T-helper 1 cell (primary cell): Measurements from ENCODE around the gene GZMM.

Experiments used
- DNase-seq, 5 donors: peaks; one replicate each; pipeline ENCODE4 v3.0.0-alpha.2; 2012 to 2020
- total RNA-seq, 4 donors: gene quantifications; one replicate each; lab custom pipeline; 2026; lab: John Stamatoyannopoulos, UW

The GZMM gene
- 12.9 to 44.0 (median 26.3) reads per million in 4 donors for total RNA-seq

DNA sequence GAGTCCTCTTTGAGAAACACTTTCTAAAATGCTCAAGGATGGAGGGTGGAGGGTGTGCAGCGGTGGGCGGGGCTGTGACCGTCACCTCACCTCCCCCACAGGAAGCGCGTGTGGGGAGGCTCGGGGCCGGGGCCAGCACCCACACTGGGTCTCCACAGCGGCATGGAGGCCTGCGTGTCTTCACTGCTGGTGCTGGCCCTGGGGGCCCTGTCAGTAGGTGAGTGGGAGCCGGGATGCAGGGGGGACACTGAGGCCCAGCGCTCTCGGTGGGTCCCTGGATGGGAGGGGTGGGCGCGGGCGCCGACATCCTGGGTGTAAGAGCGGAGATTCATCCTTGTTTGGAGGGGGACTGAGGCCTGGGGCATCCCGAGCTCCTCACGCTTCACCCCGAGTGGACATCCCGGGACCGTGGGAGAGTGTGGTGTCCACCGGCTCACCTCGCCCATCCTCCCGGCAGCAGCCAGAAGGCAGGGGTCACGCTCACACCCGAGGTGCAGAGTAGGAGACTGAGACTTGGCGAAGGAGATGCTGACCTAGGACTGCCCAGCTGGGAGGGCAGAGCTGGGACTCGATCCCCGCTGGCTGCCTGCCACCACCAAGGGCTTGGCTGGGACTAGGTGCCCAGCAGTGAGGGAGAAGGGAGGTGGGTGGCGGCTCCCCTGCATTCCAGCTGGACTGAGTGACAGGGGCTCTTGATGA is at the start of gene GZMM:
Gene GZMM (plus strand): TSS at position 144 of the 699 bp plus-strand sequence. CDS start 19 bp downstream, at position 163.
- peak; percentile 51 to 80 (median 70) for DNase-seq

DNA sequence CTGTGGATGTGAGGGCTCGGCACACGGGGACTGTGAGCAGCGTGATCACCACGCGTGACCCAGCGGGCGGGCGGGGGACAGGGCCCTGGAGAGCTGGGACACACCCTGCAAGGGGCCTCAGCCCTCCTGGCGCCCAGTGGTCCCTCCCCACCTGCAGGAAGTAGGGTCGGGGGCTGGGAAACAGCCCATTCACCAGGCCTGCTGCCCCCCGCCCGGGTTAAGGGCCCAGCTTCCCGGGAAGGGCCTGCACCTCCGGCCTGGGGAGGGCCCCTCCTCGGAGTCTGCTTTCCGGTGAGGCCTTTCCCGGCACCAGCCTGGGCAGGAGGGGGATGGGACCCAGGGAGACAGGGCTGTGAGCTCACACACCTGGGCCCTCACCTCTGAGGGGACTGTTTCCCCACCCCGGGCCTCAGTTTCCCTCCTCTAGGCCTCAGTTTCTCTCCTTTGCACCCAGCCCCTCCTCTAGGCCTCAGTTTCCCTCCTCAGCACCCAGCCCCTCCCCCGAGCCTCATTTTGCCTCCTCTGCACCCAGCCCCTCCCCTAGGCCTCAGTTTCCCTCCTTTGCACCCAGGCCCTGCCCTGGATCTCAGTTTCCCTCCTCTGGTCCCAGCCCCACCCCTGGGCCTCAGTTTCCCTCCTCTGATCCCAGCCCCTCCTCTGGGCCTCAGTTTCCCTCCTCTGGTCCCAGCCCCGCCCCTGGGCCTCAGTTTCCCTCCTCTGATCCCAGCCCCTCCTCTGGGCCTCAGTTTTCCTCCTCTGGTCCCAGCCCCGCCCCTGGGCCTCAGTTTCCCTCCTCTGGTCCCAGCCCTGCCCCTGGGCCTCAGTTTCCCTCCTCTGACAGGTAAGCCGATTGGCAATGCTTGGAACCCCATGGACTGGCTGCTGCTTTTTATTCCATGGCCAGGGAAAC is 49.4 kb upstream of the GZMM start:
- peak in 1 of 5 donors; percentile 9 for DNase-seq

DNA sequence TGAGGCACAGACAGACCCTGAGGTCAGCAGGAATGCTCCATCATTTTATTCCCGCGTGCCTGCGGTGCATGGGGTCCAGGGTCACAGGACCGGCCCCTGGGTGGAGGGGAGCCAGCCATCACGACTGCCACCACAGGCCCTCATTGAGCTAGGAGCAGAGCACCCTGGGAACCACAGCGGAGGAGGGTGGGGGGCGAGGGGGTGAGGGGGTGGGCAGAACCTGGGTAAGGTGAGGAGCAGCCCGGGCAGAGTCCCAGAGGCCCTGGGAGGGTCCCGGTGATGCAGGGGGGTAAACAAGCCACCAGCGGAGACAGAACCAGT is 48.8 kb upstream of the GZMM start:
- DNase-seq = no peak

- peak in 3 of 5 donors; percentile 18 to 58 (median 35) for DNase-seq
Measured at GRCh38 chr19:495402-496111, 48.3 kb upstream of the GZMM start.

GRCh38 chr19:496112-496665 is 47.7 kb upstream of the GZMM start, which contains the start of gene MADCAM1:
Gene MADCAM1 (plus strand): TSS chr19:496486. CDS start chr19:496500, 14 bp downstream.
- DNase-seq = no peak

DNA sequence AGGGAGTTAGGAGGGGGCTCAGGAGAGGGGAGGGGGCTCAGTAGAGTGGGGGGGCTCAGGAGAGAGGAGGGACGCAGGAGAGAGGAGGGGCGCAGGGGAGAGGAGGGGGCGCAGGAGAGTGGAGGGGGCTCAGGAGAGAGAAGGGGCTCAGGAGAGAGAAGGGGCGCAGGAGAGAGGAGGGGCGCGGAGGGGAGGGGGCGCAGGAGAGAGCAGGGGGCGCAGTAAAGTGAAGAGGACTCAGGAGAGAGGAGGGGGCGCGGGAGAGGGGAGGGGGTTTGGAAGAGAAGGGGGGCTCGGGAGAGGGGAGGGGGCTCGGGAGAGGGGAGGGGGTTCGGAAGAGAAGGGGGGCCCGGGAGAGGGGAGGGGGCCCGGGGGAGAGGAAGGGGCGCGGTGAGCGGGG is 46.9 kb upstream of the GZMM start:
- DNase-seq = no peak

GRCh38 chr19:497491-497868 is 46.4 kb upstream of the GZMM start:
- peak in 1 of 5 donors; percentile 14 for DNase-seq

- DNase-seq = no peak
Measured at GRCh38 chr19:497869-498510, 45.9 kb upstream of the GZMM start.

- no peak for DNase-seq
Measured at GRCh38 chr19:498511-498891, 45.4 kb upstream of the GZMM start.

DNA sequence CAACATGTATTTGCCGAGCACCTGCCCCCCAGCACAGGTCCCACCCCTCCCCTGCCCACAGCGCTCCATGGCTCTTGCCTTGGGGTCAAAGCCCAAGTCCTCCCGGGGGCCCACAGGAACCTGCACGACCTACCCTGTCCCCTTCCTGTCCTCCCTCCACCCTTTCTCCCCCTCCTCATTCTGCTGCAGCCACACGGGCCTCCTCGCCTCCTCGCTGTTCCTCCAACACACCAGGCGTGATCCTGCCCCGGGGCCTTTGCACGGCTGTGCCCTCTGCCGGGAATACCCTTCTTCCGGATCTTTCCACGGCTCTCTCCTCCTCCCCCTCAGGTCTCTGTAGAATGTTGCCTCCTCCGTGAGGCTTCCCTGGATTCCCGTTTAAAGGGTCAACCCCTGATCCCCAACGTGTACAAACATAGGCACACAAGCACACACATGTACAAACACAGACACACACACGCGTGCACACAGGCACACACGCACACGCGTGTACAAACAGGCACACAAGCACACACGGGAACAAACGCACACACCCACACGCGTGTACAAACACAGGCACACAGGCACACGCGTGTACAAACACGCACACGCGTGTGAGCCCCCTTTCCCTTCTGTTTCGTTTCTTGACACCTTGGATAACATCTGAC is 44.8 kb upstream of the GZMM start:
- DNase-seq = no peak

GRCh38 chr19:501646-502045 is 42.2 kb upstream of the GZMM start:
- no peak for DNase-seq

GRCh38 chr19:504616-505015 is 39.2 kb upstream of the GZMM start:
- DNase-seq = no peak

- peak; percentile 87 to 98 (median 93) for DNase-seq
Measured at GRCh38 chr19:506404-507285, 37.2 kb upstream of the GZMM start.

DNA sequence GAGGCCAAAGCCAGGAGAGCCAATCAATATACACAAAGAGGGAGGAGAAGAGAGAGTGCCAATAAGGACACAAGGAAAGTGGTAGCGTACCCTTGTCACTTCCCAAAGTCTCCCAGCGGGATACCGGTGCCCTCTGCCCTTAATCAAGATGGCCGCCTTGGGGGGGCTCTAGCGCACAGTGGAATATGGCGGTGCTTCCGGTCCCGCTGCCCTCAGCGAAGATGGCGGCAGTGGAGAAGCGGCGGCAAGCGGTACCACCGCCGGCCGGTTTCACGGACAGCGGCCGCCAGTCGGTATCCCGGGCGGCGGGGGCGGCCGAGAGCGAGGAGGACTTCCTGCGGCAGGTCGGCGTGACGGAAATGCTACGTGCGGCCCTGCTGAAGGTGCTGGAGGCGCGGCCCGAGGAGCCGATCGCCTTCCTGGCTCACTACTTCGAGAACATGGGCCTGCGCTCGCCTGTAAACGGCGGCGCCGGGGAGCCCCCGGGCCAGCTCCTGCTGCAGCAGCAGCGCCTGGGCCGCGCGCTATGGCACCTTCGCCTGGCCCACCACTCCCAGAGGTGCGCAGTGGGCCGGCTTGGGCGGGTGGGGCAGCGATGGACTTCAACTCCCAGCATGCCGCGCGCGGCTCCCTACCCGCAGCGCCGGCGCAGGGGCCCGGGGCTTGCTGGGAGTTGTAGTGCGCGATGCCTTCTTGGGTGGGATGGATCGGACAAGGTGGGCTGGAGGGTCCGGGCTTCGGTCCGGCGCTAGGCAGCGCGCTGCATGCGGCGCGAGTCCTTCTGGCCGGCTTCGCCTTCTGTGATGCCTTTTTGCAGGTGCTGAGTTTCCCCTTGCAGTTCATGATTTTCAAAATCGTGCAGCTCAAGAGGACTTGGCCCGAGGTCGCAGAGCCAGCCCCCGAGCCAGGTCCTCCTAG is 36.3 kb upstream of the GZMM start, which contains the start of gene TPGS1:
Gene TPGS1 (plus strand): TSS at position 212 of the 918 bp plus-strand sequence. CDS start 10 bp downstream, at position 222.
- peak; percentile 66 to 82 (median 79) for DNase-seq

DNA sequence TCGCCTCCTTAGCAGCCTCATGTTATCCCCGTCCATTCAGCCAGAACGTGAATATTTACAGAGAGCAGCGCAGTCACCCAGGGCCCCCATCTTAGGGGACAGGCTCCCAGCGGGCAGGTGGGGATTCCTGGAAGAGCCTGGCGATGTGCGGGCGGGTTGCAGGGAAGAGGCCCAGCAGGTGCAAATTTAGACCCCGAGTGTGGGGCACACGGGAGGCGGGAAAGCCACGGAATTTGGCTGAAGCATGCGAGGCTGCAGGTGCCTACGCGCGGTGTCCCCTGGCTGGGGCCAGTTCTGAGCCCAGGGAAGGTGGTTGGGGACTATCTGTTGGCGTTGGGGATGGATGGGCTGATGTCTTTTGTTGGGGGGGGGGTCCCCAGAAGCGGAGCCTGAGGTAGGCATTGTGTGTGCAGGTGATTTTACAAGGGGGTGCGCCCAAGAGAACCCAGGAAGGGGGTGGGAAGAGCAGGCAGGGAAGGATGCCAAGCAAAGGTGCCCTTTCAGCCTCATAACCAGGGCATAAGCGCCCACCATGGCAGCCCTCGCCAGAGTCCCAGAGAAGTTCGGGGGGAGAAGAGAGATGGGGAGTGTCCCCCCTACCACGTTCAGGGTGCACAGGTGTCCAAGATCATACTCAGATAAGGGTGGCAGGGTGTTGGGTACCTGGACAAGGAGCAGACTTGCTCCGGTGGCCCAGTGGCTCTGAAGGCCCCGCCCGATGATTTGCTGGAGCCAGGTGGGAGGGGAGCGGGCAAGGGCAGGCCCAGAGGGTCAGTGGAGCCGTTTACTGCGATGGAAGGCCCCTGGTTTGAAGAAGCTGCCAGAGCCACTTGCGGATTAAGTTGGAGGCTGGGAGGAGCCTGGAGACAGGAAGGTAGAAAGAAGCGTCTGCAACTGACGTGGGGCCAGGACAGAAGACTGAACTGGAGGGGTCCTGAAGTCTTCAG is 35.4 kb upstream of the GZMM start:
- DNase-seq = no peak

DNA sequence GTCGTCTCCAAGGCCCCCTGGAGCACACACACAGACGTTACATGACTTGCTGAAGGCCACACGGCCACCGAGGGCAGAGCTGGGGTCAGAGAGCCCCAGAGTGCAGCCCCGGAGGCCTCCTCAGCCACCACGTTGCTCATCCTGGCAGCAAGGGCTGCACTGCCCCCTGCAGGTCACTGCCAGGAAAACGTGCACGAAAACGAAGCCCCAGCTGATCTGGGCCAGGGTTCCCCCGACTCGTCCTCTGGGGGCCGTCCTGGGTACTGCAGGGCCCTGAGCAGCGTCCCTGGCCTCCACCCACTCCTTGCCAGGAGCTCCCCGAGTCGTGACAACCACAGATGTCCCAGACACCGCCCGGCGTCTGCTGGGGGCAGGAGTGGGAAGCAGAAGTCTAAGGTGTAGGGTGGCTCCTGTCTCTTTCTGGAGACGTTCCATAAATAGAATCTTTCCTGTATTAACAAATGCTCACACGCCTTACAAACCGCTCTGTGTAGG is 33.2 kb upstream of the GZMM start:
- peak; percentile 77 to 93 (median 90) for DNase-seq

DNA sequence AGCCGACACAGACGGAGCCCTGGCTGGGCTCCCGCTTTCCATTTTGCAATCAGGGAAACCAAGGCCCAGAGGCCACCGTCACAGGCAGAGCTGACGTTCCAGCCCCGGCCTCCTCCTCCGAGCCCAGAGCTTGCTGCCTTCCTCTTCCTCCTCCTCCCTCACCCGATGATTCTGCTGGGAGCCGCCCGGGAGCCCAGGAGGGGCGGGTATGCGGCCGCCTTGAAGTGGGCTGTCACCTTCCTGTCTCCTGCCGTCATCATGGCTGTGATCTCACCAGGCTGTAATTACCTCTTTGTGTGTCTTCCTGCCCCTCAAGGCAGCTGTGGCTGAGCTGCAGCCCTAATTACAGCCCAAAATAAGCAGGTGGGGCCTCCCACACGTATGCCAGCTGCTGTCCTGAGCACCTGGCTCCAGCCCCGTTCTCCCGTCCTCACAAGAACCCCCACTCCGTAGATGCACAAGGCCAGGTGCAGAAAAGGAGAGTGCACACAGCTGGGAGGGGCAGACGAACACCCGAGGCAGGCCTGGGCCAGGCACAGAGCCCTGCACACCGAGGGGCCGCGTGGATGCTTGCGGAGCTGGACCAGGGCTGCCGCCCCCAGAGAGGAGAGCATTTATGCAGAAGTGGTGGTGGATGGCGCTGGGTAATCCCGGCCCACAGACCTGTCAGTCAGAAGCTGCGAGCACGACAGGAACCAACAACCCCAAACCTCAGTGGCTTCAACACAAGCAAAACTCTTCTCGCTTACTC is 32.6 kb upstream of the GZMM start:
- DNase-seq = peak; percentile 81 to 91 (median 89)
